GM21528 (cell line): Measurements from ENCODE around the gene CYP27B1.

Source experiments
- ATAC-seq: cut with Tn5 transposase; IDR thresholded peaks from one replicate; pipeline ENCODE4 v1.9.1; 2021; ENCODE audit warnings: mild to moderate bottlenecking, moderate library complexity; ENCODE audit not compliant: unreplicated experiment, low FRiP score

The CYP27B1 gene

DNA sequence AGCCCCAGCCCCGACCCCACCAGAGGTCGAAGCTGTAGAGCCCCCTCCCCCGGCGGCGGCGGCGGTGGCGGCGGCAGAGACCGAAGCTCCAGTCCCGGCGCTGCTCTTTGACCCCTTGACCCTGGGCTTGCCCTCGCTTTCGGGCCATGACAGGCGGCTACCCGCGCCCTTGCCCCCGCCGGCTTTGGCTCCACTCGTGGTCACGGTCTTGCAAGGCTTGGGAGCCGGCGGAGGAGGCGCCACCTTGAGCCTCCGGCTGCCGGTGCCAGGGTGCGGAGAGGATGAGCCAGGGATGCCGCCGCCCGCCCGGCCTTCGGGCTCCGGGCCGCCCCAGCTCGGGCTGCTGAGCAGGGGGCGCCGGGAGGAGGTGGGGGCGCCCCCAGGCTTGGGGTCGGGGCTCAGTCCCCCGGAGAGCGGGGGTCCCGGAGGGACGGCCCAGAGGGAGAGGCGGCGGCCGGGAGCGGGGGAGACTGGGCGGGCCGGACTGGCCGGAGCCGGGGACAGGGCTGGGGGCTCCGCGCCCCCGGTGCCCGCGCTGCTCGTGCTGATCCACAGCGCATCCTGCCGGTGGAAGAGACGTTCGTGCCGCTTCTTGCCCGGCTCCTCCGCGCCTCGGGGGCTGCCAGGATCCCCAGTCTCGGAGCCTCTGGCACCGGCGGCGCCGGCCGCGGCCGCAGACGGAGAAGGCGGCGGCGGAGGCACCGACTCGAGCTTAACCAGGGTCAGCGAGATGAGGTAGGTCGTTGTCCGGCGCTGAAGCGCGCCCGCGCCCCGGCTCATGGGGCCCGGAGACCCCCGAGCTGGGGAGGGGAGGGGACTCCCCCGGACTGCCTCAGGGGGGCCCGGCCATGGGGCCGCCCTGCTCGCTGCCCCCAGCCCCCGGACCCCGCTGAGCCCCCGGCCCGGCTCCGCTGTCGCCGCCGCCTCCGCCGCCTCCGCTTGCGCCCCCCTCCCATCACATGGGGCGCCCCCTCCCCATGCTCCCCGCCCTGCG is 29.1 kb downstream of the CYP27B1 start:
- no peak for ATAC-seq

DNA sequence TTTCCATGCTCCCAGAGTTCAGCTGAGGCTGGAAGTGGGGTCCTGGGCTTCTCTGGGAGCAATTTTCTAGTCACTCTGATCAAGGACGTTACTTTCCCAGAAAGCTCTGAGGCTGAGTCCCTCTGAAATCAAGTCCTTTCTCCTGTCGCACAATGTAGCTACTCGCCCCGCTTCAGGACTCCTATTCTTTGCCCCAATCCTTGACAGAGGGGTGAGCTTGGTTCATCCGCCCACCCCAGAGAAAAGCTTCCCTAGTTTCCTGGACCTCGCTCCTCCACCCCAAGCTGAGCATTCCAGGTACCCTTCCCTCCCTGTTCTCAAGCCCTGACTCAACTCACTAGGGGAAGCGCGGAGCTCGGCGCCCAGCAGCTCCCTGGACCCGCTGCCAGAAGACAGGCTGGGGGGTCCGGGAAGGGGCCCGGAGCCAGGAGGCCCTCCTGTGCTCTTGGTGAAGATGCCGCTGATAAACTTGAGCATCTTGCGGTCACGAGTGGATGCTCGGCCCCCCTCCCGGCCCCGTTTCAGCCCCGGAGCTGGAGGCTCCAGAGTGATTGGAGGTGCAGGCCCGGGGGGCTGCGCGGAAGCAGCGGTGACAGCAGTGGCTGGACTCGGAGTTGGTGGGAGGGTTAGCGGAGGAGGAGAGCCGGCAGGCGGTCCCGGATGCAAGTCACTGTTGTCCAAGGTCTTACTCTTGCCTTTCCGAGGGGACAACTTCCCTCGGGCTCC is 30.0 kb downstream of the CYP27B1 start:
- ATAC-seq = no peak

DNA sequence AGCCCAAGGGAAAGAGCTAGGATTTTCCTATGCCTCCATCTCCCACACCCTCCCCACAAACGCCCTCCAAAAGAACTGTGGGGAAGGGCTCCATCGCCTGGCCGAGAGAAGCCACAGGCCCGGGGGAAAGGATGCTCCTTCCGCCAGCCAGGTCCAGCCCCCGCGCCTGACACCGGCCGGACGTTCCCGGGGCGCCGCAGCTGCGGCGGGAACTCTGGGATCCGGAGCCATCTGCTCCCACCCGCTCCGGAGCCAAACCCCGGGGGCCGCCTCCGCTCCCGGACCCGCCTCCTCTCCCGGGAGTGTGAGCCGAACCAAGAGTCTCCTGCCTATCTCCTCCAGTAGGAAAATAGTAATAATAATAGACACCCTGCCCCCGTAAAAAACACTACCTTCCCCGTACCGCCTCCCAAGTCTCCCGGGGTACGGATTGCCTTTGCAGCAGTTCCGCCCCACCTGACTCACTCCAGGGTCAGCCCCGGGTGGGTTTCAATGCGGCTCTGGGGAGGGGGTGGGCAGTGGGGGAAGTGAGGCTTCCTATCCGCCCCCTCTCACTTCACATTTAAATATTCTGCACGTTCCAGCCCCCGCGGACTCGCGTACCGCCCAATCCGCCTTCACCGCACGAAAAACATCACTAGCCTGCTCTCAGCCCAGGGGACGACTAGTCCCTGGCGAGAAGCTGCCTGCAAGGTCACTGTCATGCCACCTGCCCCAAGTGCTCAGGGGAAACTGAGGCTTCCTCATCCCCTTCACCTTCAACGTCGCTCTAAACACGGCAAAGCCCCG is 30.7 kb downstream of the CYP27B1 start:
- no peak for ATAC-seq

DNA sequence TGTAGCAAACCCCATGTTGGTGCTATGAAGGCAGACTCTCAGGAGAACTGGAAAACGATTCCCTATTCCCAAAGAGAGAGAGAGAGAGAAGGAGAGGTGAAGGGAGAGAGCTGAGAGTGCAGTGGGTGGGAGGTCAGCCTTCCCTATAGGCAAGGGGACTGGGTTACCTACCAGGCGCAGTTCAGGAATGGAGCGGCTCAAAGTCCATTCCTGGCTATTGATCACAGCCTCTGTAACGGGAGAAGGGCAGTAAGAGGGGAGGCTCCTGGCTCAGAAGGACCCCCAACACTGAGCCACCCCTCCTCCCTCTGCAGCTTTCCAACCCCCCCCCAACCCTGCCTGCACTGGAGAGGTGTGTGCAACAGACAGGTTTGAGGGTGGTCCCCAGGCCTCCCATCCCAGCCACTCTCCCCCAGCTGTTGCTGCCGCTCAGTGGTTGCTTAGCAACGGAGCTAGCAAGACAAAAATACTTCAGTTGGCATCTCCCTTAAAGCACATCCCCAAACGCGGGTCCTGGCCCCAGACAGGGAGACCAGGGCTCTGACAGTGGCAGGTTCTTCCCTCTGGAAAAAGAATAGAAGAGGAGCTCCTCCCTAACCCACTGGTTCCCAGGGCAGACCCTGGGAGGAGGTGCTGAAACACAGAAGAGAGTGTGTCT is 31.6 kb downstream of the CYP27B1 start:
- no peak for ATAC-seq

DNA sequence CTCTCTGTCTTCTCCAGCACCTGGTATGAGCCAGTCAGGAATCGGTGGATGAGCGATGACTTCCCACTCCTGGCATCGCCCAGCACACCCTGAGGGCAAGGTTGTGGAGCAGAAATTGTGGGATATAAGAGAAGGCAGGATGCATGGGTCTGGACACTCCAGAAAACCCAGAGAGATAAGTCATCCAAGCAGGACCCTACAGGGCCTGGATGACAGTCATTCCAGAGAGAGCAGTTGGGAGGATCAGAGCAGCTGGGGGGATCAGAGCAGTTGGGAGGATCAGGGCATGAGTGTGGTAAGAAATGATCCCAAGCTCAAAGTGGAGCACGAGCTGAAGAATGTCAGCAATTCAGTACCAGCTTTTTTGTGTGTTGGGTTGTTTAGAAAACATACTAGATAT is 32.3 kb downstream of the CYP27B1 start:
- ATAC-seq = no peak

DNA sequence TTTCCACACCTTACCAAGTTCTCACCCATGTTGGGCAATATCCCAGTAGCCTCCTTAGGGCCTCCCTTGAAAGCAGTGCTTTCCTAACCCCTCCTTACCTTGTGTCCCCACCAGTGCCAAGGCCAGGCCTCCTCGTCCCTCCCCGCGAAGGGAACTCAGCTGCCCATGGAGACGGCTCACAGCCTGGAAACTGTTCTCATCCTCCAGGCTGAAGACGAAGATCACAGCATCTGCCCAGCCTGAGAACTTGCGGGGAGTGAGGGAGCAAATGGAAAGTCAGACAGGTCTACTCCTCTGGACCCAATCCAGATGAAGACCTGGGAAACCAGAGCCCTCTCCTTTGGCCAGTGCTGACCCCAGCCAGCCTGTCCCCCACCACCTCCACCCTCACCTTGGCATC is 33.0 kb downstream of the CYP27B1 start:
- ATAC-seq = no peak

DNA sequence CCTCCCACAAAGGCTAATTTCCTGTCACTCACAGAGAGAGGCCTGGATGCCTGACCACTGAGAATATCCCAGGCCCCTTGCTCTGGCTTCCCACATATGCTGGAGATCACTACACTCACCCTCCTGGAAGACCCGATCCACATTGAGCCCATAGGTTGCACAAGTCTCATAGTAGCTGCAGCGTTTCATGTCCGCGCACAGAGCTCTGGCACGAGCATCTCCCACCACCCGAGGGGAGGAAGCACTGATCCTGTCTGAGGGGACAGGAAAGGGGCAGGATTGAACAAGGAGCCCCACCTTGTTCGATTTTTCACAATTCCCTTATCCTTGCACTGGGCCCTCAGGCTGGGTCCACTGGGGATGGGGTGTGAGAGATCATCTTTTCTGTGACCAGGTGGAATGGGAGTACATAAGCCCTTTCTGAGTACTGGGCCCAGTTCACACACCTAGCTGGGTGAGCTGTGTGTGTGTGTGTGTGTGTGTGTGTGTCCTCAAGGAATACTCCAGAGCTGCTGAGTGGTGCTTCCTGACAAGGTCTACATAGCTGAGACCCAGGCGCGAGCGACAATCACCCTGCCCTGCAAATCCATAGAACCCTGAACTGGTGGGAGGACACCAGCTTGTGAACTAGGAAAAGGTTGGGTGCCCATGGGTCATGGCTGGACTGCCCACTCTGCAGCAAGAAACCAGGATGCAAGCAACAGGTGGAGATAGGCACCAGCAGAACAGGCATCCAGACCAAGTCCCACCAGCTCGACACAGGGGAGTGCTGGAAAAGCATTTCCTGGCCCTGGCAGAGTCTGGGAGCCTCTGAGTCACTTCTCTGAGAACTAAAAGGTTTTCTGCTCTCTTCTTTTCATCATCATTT is 33.9 kb downstream of the CYP27B1 start:
- ATAC-seq = no peak

DNA sequence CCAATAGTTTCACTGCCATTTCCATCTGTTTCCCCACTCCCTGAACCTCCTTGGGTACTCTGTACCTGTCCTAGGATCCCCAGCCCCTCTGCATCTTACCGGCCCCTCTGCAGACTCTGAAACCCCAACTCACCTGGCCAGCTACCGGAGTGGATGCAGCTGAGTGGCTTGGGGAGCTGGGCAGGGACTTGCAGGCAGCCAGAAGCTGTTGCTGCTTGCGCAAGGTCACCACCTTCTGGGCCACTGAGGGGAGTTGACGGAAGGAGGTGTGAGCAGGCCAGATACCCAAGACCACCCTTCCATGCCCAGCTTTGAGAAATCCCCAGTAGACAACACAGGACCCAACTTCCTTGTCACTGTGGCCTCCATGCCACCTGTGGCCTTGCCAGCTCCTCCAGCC is 34.6 kb downstream of the CYP27B1 start:
- no peak for ATAC-seq

DNA sequence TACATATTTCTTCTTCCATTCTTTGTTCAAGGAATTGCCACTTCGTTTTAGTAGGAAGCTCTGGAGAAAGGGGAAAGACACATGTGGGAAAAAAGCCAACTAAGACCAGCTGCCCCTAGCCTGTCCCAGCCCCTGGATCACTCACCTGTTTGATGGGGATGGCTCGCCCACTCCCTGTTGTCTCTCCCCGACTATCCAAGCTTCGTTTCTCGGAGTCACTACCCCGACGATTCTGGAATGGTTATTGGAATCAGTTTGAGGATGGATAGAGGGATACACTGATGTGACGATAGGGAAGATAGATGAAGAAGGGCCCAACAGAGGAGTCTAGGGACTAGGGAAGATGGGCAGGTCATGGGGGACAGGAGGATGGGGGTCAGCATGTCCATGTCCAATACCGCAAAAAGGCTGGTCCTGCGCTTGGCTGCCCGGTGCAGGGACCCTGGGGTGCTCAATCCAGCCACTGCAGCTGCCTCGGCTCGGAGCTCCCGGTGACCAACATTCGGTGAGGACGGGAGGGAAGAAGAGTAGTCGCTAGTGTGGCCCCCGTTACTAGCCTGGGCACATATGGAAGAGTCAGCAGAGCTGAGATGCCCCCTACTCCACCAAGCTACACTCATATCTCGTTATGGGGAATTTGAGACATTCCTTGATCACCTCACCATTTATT is 35.3 kb downstream of the CYP27B1 start:
- ATAC-seq = no peak

DNA sequence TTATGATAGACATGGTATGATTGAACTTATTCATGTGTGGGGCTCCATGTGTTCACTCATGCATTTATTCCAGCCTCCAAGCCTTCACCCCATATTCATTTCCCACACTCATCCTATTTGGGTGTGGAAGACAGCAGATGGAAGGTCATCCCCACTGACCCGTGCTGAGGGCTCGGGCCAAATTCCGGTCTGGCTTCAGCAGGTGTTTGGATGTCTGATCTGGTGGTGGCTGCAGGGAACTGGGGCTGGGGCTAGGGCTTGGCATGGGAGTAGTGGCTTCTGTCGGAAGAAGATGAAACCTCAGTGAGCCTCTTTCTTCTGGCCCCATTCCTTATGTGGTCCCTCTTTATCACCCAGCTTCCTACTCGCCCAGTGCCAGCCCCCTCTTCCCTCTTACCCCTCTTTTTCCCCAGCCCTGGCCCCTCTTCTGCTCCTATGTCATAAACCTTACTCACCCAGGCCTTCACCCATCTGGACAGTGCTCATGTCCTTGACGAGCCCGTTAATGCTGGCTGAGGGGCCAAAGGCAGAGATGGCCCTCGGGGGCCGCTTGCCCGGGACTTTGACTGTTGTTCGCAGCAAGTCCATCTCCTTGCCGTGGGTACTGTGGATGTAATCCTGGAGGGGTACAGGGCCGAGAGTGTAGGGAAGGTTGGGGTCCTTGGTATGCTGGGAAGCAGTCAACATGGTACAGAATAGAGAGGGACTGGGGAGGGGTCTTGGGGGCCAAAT is 36.4 kb downstream of the CYP27B1 start:
- no peak for ATAC-seq

DNA sequence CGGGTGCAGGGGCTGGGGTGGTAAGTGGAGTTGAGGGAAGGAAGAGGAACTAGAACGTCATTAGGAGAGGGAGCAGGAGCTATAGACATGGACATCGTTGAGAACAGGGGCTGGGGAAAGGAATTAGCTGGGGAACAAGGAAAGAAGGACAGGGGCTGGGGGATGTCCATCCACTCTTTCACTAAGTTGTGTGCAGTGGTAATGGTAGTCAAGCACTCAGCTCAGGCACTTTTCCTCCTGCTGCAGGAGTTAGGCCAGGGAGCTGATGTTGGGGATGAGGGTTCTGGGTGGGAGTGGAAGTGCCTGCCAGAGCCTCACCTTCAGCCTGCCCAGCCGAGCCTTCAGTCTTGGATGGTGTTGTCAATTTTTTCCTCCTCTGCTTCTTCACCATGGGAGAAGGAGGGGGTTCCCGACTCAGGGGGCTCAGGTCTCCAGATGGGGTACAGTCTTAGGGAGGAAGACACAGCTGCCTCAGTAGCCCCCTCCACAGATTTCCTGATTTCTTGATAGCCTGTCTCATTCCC is 37.5 kb downstream of the CYP27B1 start:
- ATAC-seq = no peak

DNA sequence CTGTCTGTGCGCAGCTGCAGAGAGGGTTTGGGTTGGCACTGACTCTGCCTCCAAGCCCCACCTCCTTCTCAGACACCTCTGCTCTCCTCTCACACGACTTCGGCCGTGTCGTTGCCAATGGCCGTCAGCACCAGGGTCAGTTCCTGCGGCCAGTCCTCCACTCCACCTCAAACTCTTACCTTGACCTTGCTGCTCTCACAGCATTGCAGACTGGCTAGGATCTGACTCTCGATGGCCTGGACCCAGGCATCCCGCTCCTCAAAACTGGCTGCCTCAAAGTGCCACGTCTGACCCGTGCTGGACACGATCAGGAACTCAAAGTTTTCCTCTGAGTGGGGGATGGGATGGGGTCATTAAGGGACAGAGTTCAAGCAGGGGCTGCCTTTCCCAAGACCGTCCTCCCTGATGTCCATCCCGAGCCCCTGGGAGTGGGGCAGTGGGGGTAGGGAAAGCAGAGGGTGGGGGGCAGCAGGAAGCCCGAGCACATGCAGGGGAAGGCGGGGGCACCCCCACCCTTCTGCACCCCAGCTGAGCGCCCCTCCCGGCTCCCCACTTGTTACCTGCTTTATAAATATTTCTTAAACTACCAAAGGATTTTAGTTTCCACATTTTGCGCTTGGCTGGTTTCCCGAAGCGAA is 39.0 kb downstream of the CYP27B1 start:
- ATAC-seq = no peak

DNA sequence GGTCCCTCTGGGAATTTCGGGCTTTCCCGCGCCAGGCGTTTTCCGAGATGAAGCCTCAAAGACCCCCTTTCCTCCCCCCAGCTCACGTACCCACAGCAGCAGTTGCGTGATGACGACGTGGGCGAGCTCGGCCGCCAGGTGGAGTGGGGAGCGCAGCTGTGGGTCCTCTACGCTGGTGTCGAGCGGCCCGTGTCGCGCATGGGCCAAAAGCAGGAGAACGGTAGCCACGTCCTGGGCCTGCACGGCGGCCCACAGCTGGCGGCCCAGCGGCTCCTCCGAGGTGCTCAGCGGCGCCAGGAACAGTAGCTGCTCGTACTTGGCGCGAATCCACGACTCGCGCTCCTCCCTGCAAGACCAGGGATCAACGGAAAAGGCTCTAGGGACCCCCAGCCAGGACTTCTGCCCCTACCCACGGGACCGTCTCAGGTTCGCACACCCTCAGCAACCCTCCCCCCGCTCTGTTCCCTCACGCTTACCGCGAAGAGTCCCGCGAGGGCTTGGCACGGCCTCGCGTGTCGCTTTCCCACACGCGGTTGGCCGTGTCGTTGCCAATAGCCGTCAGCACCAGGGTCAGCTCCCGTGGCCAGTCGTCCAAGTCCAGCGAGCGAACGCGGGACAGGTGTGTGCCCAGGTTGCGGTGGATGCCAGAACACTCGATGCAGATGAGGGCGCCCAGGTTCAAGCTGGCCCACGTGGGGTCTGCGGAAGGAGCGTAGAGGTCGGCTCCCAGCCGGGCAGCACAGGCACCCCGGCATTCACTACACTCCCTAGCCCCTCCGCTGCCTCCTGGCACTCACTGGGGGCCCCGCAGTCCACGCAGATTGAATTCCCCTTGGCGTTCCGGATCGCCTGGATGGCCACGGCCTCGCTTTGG is 39.8 kb downstream of the CYP27B1 start:
- ATAC-seq = no peak

DNA sequence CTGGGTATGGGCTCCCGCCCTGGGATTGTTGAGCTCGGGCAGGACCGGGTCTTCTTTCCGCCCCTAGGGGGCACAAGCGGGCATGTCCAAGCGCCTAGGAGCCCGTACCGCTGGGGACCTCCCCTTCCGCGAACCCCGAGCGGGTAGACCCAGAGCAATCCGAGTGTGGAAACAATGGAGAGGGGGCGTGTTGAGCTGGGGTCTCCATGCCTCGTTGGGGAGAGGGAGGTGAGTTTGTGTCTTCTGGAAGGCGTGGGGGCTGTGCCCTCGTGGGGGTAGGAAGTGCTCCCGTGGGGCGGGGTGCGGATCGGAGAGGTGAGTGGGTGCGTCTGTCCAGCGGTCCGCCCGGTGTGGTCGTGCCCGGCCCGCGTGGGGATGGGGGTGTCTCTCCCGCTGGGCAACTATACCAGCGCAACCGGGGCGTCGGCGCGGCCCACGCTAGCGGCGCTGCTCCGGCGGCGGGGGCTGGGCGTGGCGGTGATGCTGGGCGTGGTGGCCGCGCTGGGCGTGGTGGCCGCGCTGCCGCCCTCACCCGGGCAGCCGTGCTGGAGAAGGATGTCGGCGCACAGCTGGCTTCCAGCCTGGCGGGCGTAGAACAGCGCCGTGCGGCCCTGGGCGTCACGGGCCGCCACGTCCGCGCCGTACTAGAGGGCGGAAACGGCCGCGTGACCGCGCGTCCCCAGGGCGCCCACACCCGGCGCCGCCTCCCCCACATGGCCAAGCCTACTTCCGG is 40.6 kb downstream of the CYP27B1 start:
- ATAC-seq = no peak

DNA sequence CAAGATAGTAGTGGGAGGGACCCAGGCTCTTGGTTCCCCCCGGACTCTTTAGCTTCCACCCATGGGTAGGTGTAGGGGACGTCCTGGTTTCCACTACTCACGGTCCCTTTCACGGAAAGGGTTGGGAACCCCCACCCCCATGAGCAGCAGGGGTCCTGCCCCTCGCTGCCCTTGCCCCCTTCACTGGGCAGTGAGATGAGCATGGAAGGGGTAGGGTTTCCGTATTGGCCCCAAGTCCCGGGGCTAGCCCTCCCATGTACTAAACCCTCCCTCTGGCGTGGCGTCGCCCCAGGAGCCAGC is 41.1 kb downstream of the CYP27B1 start:
- no peak for ATAC-seq
